Mucosa of descending colon (tissue), 3 donors: ENCODE data around the gene PLK5. TPM values are rescaled to one million over a fixed set of nuclear protein-coding genes. Genes with fewer than 3 reads are reported as not detected.

Experiments
- ATAC-seq: fragments of 200-7000 bp; cut with Tn5 transposase; one replicate; pipeline ENCODE4 v1.9.1; 2020; ENCODE audit warnings: mild to moderate bottlenecking, moderate library complexity
- DNase-seq, 3 donors: peaks; one replicate each; pipeline ENCODE4 v3.0.0-alpha.2; 2020
- H3K36me3 ChIP-seq: fragments of 200-600 bp; one replicate; pipeline ENCODE4 v1.8.0; 2021; ENCODE audit warnings: low read depth, mild to moderate bottlenecking
- H3K4me1 ChIP-seq: fragments of 200-600 bp; one replicate; pipeline ENCODE4 v1.8.0; 2021; ENCODE audit warnings: low read depth, mild to moderate bottlenecking
- H3K4me3 ChIP-seq: fragments of 200-600 bp; one replicate; pipeline ENCODE4 v1.8.0; 2021; ENCODE audit warnings: mild to moderate bottlenecking
- H3K9me3 ChIP-seq: fragments of 200-600 bp; one replicate; pipeline ENCODE4 v1.8.0; 2021; ENCODE audit warnings: mild to moderate bottlenecking
- intact Hi-C, 2 donors: fragments of 100-400 bp; cut with DNase I in 1 of 2; cut with micrococcal nuclease in 1 of 2; formaldehyde crosslinking; loops; one replicate each; pipeline versions ENCODE4 v1.11.0 to v1.11.1; 2022; cut with DNase I, micrococcal nuclease
- total RNA-seq, 3 donors: library from RNA; stranded (reverse); fragmentation: NEBNext Ultra II Directional in 2 of 3; extraction: Animal tissue kit (Norgen Biotek cat#: 25700) in 2 of 3; gene quantifications; one replicate each; pipeline versions ENCODE4 v1.2.1 to v1.2.4, GENCODE V29; 2021 to 2023
- TF ChIP-seq, protein P1 (sequence below): fragments of 200-600 bp; IDR thresholded peaks from one replicate; pipeline ENCODE4 v1.8.0; 2022; ENCODE audit warnings: antibody characterized with exemption, mild to moderate bottlenecking
- donor health status: DM: no; HTN: no; CAD: no; lungs with moderate emphysema.
- donor health status: DM: no; HTN: no; CAD: no.
- donor health status: DM: no; HTN: yes; CAD: no.

The PLK5 gene
- total RNA-seq, 3 donors from 2014 or later: 0.16 TPM; not detected in 2

DNA sequence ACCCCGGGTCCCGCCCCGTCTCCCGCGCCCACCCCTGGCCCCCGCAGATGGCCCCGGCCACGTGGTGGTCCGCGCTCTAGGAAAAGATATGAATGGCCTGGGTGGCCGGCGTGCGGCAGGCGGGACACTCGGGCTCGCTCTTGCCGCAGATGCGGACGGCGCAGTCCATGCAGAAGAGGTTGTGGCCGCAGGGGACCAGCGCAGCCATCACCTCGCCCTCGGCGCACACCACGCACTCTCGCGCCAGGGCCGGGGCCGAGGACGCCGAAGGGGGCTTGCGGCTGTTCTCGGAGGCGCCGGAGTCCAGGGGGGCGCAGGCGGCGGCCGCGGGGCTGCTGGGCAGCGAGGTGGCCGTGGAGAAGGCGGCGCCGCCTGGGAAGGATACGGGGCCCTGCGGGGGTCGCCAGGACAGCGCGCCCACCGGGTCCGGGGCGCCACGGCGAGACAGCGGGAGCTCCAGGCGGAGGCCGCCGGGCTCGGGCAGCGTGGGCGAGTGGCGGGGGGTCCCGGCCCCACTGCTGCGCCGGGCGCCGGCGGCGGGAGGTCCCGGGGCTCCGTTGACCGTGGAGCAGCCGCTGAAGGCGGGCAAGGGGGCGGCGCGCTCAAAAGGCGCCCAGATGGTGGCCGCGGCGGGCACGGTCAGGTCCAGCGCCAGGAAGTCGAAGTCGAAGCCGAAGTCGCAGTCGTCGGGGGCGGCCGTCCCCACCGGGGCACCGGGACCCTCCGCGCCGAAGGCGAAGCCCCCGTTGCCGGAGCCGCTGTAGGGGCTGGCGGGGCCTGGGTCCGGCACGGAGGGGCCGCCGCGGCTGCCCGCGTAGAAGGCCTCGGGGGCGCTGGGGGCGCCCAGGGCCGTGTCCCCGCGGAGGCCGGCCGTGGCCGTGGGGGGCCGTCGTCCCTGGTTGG is 31.9 kb downstream of the PLK5 start:
- no peak for ATAC-seq
- Histone ChIP-seq H3K4me1 (no peaks in the 10 kb centered on the region), H3K36me3 (no peaks in the 10 kb centered on the region), H3K4me3 (no peak overlapping the region), H3K9me3 (no peaks in the 10 kb centered on the region)
- TF ChIP-seq, protein P1, sequence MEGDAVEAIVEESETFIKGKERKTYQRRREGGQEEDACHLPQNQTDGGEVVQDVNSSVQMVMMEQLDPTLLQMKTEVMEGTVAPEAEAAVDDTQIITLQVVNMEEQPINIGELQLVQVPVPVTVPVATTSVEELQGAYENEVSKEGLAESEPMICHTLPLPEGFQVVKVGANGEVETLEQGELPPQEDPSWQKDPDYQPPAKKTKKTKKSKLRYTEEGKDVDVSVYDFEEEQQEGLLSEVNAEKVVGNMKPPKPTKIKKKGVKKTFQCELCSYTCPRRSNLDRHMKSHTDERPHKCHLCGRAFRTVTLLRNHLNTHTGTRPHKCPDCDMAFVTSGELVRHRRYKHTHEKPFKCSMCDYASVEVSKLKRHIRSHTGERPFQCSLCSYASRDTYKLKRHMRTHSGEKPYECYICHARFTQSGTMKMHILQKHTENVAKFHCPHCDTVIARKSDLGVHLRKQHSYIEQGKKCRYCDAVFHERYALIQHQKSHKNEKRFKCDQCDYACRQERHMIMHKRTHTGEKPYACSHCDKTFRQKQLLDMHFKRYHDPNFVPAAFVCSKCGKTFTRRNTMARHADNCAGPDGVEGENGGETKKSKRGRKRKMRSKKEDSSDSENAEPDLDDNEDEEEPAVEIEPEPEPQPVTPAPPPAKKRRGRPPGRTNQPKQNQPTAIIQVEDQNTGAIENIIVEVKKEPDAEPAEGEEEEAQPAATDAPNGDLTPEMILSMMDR: no peak
- intact Hi-C loops: no loop called here
- no peak for DNase-seq

DNA sequence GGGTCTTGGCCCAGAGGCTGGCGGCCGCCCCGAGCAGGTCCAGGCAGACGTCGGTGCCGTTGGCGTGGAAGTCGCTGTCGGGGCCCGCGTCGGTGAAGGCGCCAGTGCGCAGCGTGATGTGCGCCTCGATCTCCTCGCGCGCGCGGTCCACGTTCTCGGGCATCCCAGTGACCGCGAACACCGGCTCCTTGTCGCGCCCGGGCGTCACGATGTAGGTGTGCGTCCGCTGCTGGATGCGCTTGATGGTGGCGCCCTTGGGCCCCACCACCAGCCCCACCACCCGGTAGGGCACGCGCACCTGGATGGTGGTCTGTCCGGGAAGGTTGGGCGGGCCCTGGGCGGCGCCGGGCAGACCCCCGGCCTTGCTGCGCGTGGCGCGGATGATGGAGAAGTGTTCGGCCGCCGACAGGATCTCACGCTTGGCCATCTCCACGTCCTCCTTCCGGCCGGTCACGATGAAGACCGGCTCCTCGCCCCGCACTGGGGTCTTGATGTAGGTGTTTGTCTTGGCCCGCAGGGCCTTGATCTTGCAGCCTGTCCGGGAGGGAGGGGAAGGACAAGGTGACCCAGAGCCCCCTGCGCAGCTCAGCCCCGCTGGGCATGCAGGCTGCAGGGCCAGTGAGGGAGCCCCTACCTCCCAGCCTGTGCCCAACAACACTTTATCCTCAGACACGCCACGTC is 32.7 kb downstream of the PLK5 start:
- no peak overlapping the region for H3K4me3 ChIP-seq
- ATAC-seq (no peak), DNase-seq (no peak)
- H3K4me1 ChIP-seq: no peaks in the 10 kb centered on the region
- TF ChIP-seq, protein P1: no peak
- H3K36me3 ChIP-seq: no peaks in the 10 kb centered on the region
- no peaks in the 10 kb centered on the region for H3K9me3 ChIP-seq
- intact Hi-C loops: no loop called here

DNA sequence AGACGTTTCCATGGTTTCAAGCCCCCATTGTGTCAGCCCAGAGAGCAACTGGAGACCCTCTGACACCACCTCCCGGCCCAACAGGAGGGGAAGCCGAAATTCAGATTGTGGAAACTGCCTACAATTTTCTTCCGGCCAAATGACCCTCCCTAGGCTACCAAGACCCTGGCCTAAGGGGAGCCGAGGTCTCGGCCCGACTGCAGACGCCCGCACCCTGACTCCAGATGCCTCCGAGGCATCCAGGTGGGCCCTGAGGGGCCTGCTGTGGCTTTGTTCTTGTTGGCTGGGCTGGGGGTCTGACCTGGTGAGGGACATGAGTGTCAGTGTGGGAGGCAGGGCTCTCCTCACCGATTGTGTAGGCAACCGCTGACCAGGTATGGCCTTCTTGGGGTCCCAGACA is 34.7 kb downstream of the PLK5 start:
- Histone ChIP-seq H3K4me1 (no peaks in the 10 kb centered on the region), H3K4me3 (no peak overlapping the region), H3K9me3 (no peaks in the 10 kb centered on the region), H3K36me3 (no peaks in the 10 kb centered on the region)
- TF ChIP-seq, protein P1: no peak
- intact Hi-C loops: no loop called here
- ATAC-seq (no peak), DNase-seq (no peak)

DNA sequence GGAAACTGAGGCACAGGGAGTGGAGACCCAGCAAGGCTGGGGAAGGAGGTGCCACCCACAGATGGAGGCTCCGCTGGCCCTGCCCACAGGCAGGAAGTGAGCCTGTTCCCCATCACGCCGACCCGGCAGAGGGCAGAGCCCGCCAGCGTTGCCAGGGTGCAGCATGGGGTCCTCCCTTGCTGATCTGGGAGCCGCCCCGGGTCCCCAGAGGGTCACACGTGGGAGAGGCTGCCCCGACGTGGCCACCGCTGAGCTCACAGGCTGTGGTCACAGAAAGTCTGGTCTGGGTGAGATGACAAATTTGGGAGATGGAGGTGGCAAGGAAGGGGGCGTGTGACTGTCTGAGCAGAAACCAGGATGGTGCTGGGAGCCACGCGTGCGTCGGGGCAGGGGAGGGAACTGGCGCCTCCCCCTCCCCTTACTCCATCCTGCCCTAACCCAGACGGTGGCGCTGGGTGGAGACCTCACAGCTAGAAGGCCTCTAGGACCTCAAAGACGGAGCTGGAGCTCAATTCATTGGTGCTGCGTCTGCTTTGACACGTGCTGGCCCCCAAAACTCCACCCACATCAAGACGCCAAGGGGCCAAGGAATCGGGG is 36.5 kb downstream of the PLK5 start:
- TF ChIP-seq, protein P1: no peak
- Histone ChIP-seq H3K4me1 (no peaks in the 10 kb centered on the region), H3K4me3 (no peak overlapping the region), H3K36me3 (no peaks in the 10 kb centered on the region), H3K9me3 (no peaks in the 10 kb centered on the region)
- intact Hi-C loops: no loop called here
- no peak for ATAC-seq
- no peak for DNase-seq

DNA sequence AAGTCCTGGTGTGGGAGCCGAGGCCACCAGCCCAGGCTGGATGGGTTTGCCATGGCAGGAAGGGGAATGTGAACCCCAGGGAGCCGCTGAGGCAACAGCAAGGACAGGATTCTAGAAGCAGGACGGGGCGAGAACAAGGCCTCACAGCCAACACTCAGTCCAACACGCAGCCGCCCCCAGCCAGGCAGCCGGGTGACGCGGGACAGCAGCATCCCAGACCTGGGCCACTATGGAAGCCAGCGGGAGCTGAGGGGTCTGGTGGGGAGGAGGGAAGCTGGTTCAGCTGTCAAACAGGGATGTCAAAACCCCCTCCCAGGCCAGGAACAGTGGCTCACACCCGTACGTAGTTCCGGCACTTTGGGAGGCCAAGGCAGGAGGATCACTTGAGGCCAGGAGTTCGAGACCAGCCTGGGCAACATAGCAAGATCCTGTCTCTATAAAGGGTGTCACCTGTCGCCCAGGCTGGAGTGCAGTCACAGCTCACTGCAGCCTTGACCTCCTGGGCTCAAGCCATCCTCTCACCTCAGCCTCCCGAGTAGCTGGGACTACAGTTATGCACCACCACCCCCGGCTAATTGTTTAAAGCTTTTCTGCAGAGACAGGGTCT is 37.5 kb downstream of the PLK5 start:
- intact Hi-C loops: no loop called here
- TF ChIP-seq, protein P1: no peak
- H3K9me3 ChIP-seq: no peaks in the 10 kb centered on the region
- no peak overlapping the region for H3K4me3 ChIP-seq
- ATAC-seq: no peak
- H3K4me1 ChIP-seq: no peaks in the 10 kb centered on the region
- no peak for DNase-seq
- no peaks in the 10 kb centered on the region for H3K36me3 ChIP-seq
